Epithelial cell of proximal tubule (primary cell): ENCODE data around the gene ARAP2. TPM values are rescaled to one million over a fixed set of nuclear protein-coding genes. Genes with fewer than 3 reads are reported as not detected.

Experiments
- DNase-seq: peaks from one replicate; pipeline ENCODE4 v3.0.0-alpha.2; 2011; ENCODE audit warnings: low read depth
- H3K4me3 ChIP-seq: 2 replicates; pipeline ENCODE4 v1.5.1; 2011; ENCODE audit warnings: low read depth, mild to moderate bottlenecking, low read length
- total RNA-seq: library from RNA; depleted of rRNA; stranded (reverse); fragments of >200 nt; gene quantifications from 2 replicates; pipeline ENCODE4 v1.2.3, GENCODE V29; 2015
- TF ChIP-seq, protein P1 (sequence below): conservative IDR thresholded peaks from 2 replicates; pipeline ENCODE4 v1.5.1; 2012; ENCODE audit warnings: low read depth, mild to moderate bottlenecking, low read length

The ARAP2 gene
- total RNA-seq, 1 donor from 2014 or later: 10.1 TPM

DNA sequence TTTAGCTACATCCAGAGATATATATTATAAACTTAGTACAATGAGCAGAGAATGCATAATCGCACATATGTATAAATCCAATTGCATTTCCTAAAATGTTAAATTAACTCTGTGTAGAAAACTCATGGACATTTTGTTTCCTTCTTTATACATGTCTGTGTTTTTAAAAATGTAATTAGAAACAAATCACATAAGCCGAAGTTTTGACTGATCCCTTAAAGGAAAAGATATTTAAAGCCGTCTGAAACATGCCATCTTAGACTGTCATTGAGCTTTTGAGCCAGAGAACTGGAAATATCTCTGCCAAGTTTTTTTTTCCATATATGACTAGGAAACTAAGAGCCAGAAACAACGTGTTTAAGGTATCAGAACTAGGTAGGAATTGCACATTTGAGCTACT, 107.0 kb downstream of the ARAP2 start:
- no peak for DNase-seq
- TF ChIP-seq, protein P1, sequence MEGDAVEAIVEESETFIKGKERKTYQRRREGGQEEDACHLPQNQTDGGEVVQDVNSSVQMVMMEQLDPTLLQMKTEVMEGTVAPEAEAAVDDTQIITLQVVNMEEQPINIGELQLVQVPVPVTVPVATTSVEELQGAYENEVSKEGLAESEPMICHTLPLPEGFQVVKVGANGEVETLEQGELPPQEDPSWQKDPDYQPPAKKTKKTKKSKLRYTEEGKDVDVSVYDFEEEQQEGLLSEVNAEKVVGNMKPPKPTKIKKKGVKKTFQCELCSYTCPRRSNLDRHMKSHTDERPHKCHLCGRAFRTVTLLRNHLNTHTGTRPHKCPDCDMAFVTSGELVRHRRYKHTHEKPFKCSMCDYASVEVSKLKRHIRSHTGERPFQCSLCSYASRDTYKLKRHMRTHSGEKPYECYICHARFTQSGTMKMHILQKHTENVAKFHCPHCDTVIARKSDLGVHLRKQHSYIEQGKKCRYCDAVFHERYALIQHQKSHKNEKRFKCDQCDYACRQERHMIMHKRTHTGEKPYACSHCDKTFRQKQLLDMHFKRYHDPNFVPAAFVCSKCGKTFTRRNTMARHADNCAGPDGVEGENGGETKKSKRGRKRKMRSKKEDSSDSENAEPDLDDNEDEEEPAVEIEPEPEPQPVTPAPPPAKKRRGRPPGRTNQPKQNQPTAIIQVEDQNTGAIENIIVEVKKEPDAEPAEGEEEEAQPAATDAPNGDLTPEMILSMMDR: no peak
- no peak overlapping the region for H3K4me3 ChIP-seq

DNA sequence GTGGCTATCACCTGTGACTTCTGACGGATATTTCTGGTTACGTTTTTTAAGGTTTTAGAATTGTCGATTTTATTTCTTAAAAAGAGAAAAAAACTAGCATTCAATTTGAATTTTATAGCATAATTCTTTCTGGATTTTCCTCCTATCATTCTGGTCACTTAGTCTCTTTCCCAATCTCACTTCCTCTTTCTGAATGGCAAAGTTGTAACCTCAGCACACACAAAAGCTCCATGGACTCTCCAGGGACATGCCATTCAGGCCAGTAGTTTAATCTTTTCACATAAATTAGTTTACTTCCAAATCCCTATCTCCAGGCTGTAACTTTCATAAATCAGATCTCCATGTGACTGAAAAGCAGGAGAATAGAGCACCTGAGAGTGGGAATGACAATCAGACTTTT, 110.7 kb downstream of the ARAP2 start:
- TF ChIP-seq, protein P1: no peak
- no peak for DNase-seq
- no peak overlapping the region for H3K4me3 ChIP-seq

GRCh38 chr4:36133086-36133485, 111.2 kb downstream of the ARAP2 start:
- TF ChIP-seq, protein P1: no peak
- no peak overlapping the region for H3K4me3 ChIP-seq
- DNase-seq: no peak

DNA sequence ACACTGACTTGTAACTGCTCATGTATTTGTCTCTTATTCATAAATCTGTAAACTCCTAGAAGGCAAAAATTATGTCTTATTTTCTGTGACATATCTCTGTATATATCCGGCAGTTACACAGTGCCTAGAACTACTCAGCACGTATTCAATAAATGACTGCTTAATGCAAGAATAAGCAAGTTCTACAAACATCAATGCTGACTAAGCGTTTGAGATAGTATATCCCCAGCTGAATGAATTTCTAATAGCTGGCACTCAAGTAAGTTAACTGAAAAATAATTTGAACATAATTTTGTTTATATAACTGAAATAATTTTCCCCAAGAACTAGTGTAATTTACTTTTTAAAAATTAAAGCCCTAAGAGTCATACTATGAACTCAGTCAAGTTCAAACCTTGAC, 113.7 kb downstream of the ARAP2 start:
- no peak for DNase-seq
- TF ChIP-seq, protein P1: no peak

DNA sequence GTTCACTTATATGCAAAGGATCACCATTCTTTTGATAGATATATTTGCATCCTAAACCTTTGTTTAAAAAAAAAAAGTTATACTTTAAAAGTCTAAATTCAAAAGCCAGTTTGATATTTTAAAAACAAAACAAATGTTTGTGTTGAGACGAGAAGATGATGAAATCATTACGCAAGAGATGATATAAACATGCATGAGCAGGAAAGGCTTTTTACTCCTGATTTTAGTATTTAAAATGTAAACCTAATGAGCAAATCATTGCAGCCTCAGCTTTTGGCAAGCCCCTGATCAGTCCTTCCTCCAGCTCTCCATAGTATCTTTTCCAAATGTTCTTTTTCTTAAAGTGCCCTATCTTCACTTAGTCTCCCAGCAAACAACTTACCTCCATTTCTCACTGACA, 115.6 kb downstream of the ARAP2 start:
- no peak overlapping the region for H3K4me3 ChIP-seq
- TF ChIP-seq, protein P1: no peak
- no peak for DNase-seq

More for the DNA sequence above, 113.7 kb downstream of the ARAP2 start:
- H3K4me3 ChIP-seq: no peak overlapping the region

DNA sequence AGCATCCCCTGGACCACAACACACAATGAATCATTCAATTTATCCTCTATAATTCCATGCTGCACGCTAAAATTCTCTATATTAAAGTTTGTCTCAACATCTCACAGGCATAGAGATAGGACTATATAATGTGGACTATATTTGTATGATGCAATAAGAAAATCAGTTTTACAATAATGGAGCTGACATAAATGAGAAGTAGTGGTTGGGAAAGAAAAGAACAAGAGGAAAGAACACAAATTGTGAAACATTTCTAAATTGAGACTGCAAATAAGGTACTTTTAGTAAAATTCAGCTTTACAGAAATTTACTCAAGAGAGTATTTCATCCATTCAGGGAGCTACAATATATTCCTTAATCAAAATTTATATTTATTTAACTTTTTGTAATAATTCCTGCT, 120.4 kb downstream of the ARAP2 start:
- TF ChIP-seq, protein P1: no peak
- no peak for DNase-seq
- H3K4me3 ChIP-seq: no peak overlapping the region

DNA sequence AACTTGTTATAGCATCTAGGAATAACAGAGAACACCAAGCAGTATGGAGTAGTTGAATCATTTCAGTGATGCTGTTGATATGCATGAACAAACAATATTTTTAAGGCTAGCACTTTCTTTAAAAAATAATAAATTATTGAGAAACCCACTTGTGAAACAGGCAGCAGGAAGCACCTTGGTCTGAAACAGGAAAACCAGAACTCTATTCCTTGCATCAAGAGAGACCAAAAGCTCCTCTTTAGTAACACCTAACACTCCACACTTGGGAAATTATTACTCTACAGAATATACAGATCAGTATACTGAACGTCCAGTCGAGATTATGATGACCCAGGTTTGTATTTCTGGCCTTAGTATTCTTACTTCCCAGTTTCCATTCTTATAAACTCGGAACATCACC, 129.0 kb downstream of the ARAP2 start:
- TF ChIP-seq, protein P1: no peak
- no peak overlapping the region for H3K4me3 ChIP-seq
- no peak for DNase-seq
